Left renal cortex interstitium (tissue), 4 donors: ENCODE results near the gene TANK. TPM values are rescaled to one million over a fixed set of nuclear protein-coding genes. Genes with fewer than 3 reads are reported as not detected.

Experiments used
- DNase-seq, 4 donors: peaks; one replicate each; pipeline ENCODE4 v3.0.0-alpha.2; 2013; ENCODE audit warnings: low read depth in 4 of 4, low spot score in 2 of 4, missing footprints in 1 of 4
- polyA plus RNA-seq, 4 donors: library from polyadenylated mRNA; unstranded; fragments of 120-200 nt; gene quantifications; one replicate each; pipeline ENCODE4 v1.2.1, GENCODE V29; 2013; ENCODE audit not compliant: insufficient read length in 4 of 4

The TANK gene
- polyA plus RNA-seq, result 10 to 100 TPM; 47.9 to 67.4 (median 55.9) TPM

GRCh38 chr2:161160226-161161073 lies at the start of gene TANK:
Gene TANK, plus strand, starts transcription at chr2:161160428. Its CDS starts 19,235 bp downstream, at chr2:161179663.
- DNase-seq, result peak; percentile 72 to 83 (median 79)

GRCh38 chr2:161111531-161111930 lies 48.7 kb upstream of the TANK start:
- DNase-seq, result no peak

- DNase-seq, result no peak
These were observed 47.3 kb upstream of the TANK start for GRCh38 chr2:161112908-161113307.

- no peak for DNase-seq
These were observed 46.3 kb upstream of the TANK start for GRCh38 chr2:161113693-161114575.

- DNase-seq, result no peak
These were observed 45.0 kb upstream of the TANK start for GRCh38 chr2:161115205-161115604.

GRCh38 chr2:161115605-161116380 lies 44.4 kb upstream of the TANK start:
- no peak for DNase-seq

- no peak for DNase-seq
These were observed 43.7 kb upstream of the TANK start for GRCh38 chr2:161116509-161116908.

GRCh38 chr2:161117506-161117905 lies 42.7 kb upstream of the TANK start:
- no peak for DNase-seq

GRCh38 chr2:161118722-161119121 lies 41.5 kb upstream of the TANK start:
- DNase-seq, result no peak

GRCh38 chr2:161119483-161119882 lies 40.7 kb upstream of the TANK start:
- DNase-seq, result no peak

GRCh38 chr2:161120775-161121174 lies 39.5 kb upstream of the TANK start:
- DNase-seq, result no peak

GRCh38 chr2:161121622-161122021 lies 38.6 kb upstream of the TANK start:
- no peak for DNase-seq

- DNase-seq, result peak in 1 of 4 donors; percentile 31
These were observed 37.3 kb upstream of the TANK start for GRCh38 chr2:161122772-161123530.

GRCh38 chr2:161123531-161124030 lies 36.6 kb upstream of the TANK start:
- no peak for DNase-seq

- no peak for DNase-seq
These were observed 36.0 kb upstream of the TANK start for GRCh38 chr2:161124201-161124600.

- no peak for DNase-seq
These were observed 31.3 kb upstream of the TANK start for GRCh38 chr2:161128885-161129284.

GRCh38 chr2:161130354-161130753 lies 29.9 kb upstream of the TANK start:
- no peak for DNase-seq

- DNase-seq, result no peak
These were observed 29.1 kb upstream of the TANK start for GRCh38 chr2:161131074-161131680.

- no peak for DNase-seq
These were observed 28.4 kb upstream of the TANK start for GRCh38 chr2:161131804-161132203.
